CD4-positive, alpha-beta T cell (primary cell): Measurements from ENCODE around the gene LMO7. TPM values are rescaled to one million over a fixed set of nuclear protein-coding genes. Genes with fewer than 3 reads are reported as not detected.
"Not testable (repeated sequence)": the region's sequence is repeated elsewhere in the genome, so short reads cannot be mapped to it uniquely, and the experiment has no call there.

Source experiments
- ATAC-seq: fragments of 200-7000 bp; cut with Tn5 transposase; one replicate; pipeline ENCODE4 v1.10.0; 2022; ENCODE audit warnings: mild to moderate bottlenecking; ENCODE audit not compliant: poor library complexity
- CTCF ChIA-PET: fragments of 350-600 bp; sonication (Branson Sonifier 250); formaldehyde crosslinking; loops from one replicate; lab custom pipeline; 2021; ENCODE audit warnings: antibody characterized with exemption, inconsistent platforms; lab: Charles Lee
- POLR2A ChIA-PET: fragments of 350-600 bp; sonication (Branson Sonifier 250); formaldehyde crosslinking; loops from one replicate; lab custom pipeline; 2021; ENCODE audit warnings: antibody characterized with exemption, inconsistent platforms; lab: Charles Lee
- DNase-seq, 14 experiments: peaks; one replicate each; pipeline ENCODE4 v3.0.0-alpha.2; 2013 to 2020; ENCODE audit warnings: mixed read lengths in 2 of 14
- H3K27ac ChIP-seq, 2 donors: one replicate each; pipeline versions ENCODE4 v1.5.1 to v1.7.0; 2013; ENCODE audit warnings: low read length in 2 of 2, low read depth in 1 of 2, mild to moderate bottlenecking in 1 of 2
- H3K27me3 ChIP-seq, 2 experiments: 1 replicate in 1 of 2; 2 replicates in 1 of 2; pipeline versions ENCODE4 v1.6.1 to v1.7.0; 2013; ENCODE audit warnings: low read length in 2 of 2, control low read depth in 1 of 2, mild to moderate bottlenecking in 1 of 2, moderate library complexity in 1 of 2; ENCODE audit not compliant: insufficient read depth in 2 of 2, control insufficient read depth in 1 of 2
- H3K36me3 ChIP-seq: one replicate; pipeline ENCODE4 v1.6.1; 2013; ENCODE audit warnings: low read length, control low read depth; ENCODE audit not compliant: insufficient read depth
- H3K4me1 ChIP-seq: one replicate; pipeline ENCODE4 v1.6.1; 2013; ENCODE audit warnings: low read length, control low read depth; ENCODE audit not compliant: insufficient read depth
- H3K4me3 ChIP-seq: one replicate; pipeline ENCODE4 v1.5.1; 2013; ENCODE audit warnings: mild to moderate bottlenecking, low read length, moderate library complexity
- H3K9me3 ChIP-seq, 2 experiments: 1 replicate in 1 of 2; 2 replicates in 1 of 2; pipeline versions ENCODE4 v1.6.1 to v1.7.0; 2013; ENCODE audit warnings: low read length in 2 of 2, mild to moderate bottlenecking in 2 of 2, control low read depth in 1 of 2, moderate library complexity in 1 of 2; ENCODE audit not compliant: control insufficient read depth in 1 of 2, insufficient read depth in 1 of 2
- H3K27ac Mint-ChIP-seq: one replicate; pipeline ENCODE4 v1.8.0; 2020; ENCODE audit warnings: mixed read lengths
- H3K27me3 Mint-ChIP-seq: one replicate; pipeline ENCODE4 v1.8.0; 2021; ENCODE audit warnings: mixed read lengths
- H3K36me3 Mint-ChIP-seq: one replicate; pipeline ENCODE4 v1.8.0; 2021; ENCODE audit warnings: low read depth, mixed read lengths
- H3K4me1 Mint-ChIP-seq: one replicate; pipeline ENCODE4 v1.8.0; 2021; ENCODE audit warnings: low read depth, mixed read lengths
- H3K4me3 Mint-ChIP-seq: one replicate; pipeline ENCODE4 v1.8.0; 2020; ENCODE audit warnings: mild to moderate bottlenecking, mixed read lengths
- H3K9me3 Mint-ChIP-seq: one replicate; pipeline ENCODE4 v1.8.0; 2020; ENCODE audit warnings: mixed read lengths
- CTCF ChIP-seq: fragments of 200-600 bp; IDR thresholded peaks from one replicate; pipeline ENCODE4 v1.8.0; 2022; ENCODE audit warnings: antibody characterized with exemption, mild to moderate bottlenecking
- intact Hi-C, 2 experiments: fragments of 100-400 bp; cut with DNase I in 1 of 2; cut with micrococcal nuclease in 1 of 2; formaldehyde crosslinking; loops; one replicate each; pipeline versions ENCODE4 v1.15.1 to v1.9.0; 2023 to 2025; cut with DNase I, micrococcal nuclease
- total RNA-seq, 174 experiments: library from RNA in 2 of 174; stranded (reverse) in 2 of 174; gene quantifications; one replicate each; pipeline ENCODE4 v1.2.3 and lab custom pipeline; 2021 to 2026

The LMO7 gene
- total RNA-seq, 2 experiments from 2014 or later: 35.2 to 36.3 TPM

DNA sequence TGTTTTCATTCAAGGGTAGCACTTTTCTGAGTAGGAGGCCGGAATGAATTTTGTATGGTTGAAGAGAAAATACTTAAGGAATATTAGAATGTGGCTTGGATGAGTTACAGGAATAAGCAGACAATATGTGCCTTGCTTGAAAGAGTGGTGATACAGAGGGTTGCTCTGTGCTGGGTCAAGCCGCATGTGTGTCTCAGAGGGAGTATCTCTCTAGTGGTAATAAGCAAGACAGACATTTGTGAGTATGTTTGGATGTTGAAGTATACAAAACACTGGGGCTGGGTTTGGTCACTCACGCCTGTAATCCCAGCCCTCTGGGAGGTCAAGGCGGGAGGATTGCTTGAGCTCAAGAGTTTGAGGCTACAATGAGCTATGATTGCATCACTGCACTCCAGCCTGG is 103.9 kb downstream of the LMO7 start:
- Histone ChIP-seq H3K4me1 (no peaks in the 10 kb centered on the region), H3K4me3 (no peak overlapping the region), H3K27ac (no peak overlapping the region), H3K27me3 (no peaks in the 10 kb centered on the region), H3K9me3 (no peaks in the 10 kb centered on the region), H3K36me3 (no peaks in the 10 kb centered on the region)
- Mint-ChIP-seq H3K27me3 (no peaks in the 10 kb centered on the region), H3K36me3 (no peaks in the 10 kb centered on the region), H3K4me1 (no peaks in the 10 kb centered on the region), H3K9me3 (no peaks in the 10 kb centered on the region), H3K27ac (no peak overlapping the region), H3K4me3 (no peak overlapping the region)
- intact Hi-C loops: no loop called here
- POLR2A ChIA-PET: no interaction called here
- DNase-seq (no peak), ATAC-seq (no peak)
- no peak for TF ChIP-seq CTCF
- CTCF ChIA-PET: no interaction called here

DNA sequence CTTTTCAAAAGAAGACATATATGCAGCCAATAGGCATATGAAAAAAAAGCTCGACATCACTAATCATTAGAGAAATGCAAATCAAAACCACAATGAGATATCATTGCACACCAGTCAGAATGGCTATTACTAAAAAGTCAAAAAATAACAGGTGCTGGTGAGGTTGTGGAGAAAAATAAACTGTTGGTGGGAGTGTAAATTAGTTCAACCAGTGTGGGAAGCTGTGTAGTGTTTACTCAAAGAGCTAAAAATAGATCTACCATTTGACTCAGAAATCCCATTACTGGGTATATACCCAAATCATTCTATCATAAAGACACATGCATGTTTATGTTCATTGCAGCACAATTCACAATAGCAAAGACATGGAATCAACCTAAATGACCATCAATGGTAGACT is 106.9 kb downstream of the LMO7 start:
- ATAC-seq, H3K4me3 Mint-ChIP-seq, CTCF ChIA-PET: not testable (repeated sequence)

GRCh38 chr13:75744127-75744526 is 108.0 kb downstream of the LMO7 start:
- Mint-ChIP-seq H3K9me3 (no peaks in the 10 kb centered on the region), H3K27me3 (no peaks in the 10 kb centered on the region), H3K4me1 (no peaks in the 10 kb centered on the region), H3K4me3 (no peak overlapping the region), H3K27ac (no peak overlapping the region), H3K36me3 (no peaks in the 10 kb centered on the region)
- TF ChIP-seq CTCF: no peak
- Histone ChIP-seq H3K36me3 (no peaks in the 10 kb centered on the region), H3K9me3 (no peaks in the 10 kb centered on the region), H3K4me1 (no peaks in the 10 kb centered on the region), H3K27ac (no peak overlapping the region), H3K4me3 (no peak overlapping the region), H3K27me3 (no peaks in the 10 kb centered on the region)
- CTCF ChIA-PET: no interaction called here
- DNase-seq: no peak
- POLR2A ChIA-PET: interaction anchor here (1.1 kb wide), 1 partner anchor 17 kb away, joined by 3 read pairs; no protein-coding TSS in a partner anchor
- ATAC-seq: no peak
- intact Hi-C loops: no loop called here

More for the DNA sequence above, 106.9 kb downstream of the LMO7 start:
- H3K9me3 Mint-ChIP-seq, H3K27ac ChIP-seq, H3K4me3 ChIP-seq, H3K27me3 Mint-ChIP-seq, H3K4me1 ChIP-seq, H3K36me3 ChIP-seq, H3K9me3 ChIP-seq, intact Hi-C loops, DNase-seq, H3K36me3 Mint-ChIP-seq, H3K27ac Mint-ChIP-seq, H3K27me3 ChIP-seq, H3K4me1 Mint-ChIP-seq: not testable (repeated sequence)
- POLR2A ChIA-PET: interaction anchor here (1.1 kb wide), 1 partner anchor 18 kb away, joined by 3 read pairs; no protein-coding TSS in a partner anchor

DNA sequence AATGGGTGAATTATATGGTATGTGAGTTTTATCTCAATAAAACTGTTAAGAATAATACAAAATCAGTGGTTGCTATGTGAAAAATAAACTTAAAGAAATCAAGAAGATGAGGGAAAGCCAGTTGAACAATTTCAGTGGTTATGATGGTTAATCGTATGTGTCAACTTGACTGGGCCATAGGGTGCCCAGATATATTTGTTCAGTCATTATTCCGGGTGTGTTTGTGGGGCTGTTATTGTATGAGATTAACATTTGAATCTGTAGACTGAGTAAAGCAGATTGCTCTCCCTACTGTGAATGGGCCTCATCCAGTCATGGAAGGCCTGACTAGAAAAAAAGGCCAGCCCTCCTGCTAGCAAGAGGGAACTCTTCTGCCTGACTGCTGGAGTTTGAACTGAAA is 109.3 kb downstream of the LMO7 start:
- H3K36me3 Mint-ChIP-seq: no peaks in the 10 kb centered on the region
- POLR2A ChIA-PET: no interaction called here
- CTCF ChIA-PET: no interaction called here

More for the DNA sequence above, 109.3 kb downstream of the LMO7 start:
- ATAC-seq (no peak), DNase-seq (no peak)
- Mint-ChIP-seq H3K4me3 (no peak overlapping the region), H3K4me1 (no peaks in the 10 kb centered on the region), H3K27ac (no peak overlapping the region), H3K27me3 (no peaks in the 10 kb centered on the region), H3K9me3 (no peaks in the 10 kb centered on the region)
- no peaks in the 10 kb centered on the region for H3K36me3 ChIP-seq
- intact Hi-C loops: no loop called here
- H3K9me3 ChIP-seq: no peaks in the 10 kb centered on the region
- no peak overlapping the region for H3K4me3 ChIP-seq
- H3K27ac ChIP-seq: no peak overlapping the region
- H3K4me1 ChIP-seq: no peaks in the 10 kb centered on the region
- H3K27me3 ChIP-seq: no peaks in the 10 kb centered on the region
- TF ChIP-seq CTCF: no peak
